H1 (cell line): ENCODE results near the gene TC2N. TPM values are rescaled to one million over a fixed set of nuclear protein-coding genes. Genes with fewer than 3 reads are reported as not detected.

Experiments
- CTCF ChIA-PET: fragments of 300-600 bp; sonication (Branson Sonifier 250); formaldehyde crosslinking; loops from one replicate; lab custom pipeline; 2021; ENCODE audit not compliant: partially characterized antibody; lab: Charles Lee
- POLR2A ChIA-PET: fragments of 300-600 bp; sonication (Branson Sonifier 250); formaldehyde crosslinking; loops from one replicate; lab custom pipeline; 2021; ENCODE audit warnings: inconsistent platforms; ENCODE audit not compliant: partially characterized antibody; lab: Charles Lee
- DNase-seq, 2 experiments: peaks; one replicate each; pipeline versions ENCODE4 v3.0.0 to v3.0.0-alpha.2; 2010 to 2022; ENCODE audit warnings: low spot score in 2 of 2, low read depth in 1 of 2, mixed read lengths in 1 of 2
- FAIRE-seq: peaks from 2 replicates; lab custom pipeline; 2011; peaks lifted over from hg19 to GRCh38; lab: Jason Lieb, UNC
- H2AFZ ChIP-seq: 2 replicates; pipeline ENCODE4 v1.8.1; 2012; ENCODE audit warnings: low read length, inconsistent platforms
- H2AK5ac ChIP-seq: 2 replicates; pipeline ENCODE4 v1.6.1; 2013; ENCODE audit warnings: low read depth, low read length
- H2BK120ac ChIP-seq: replicated peaks from 2 replicates; pipeline ENCODE3; 2013; ENCODE audit warnings: low read depth, low read length, inconsistent platforms
- H2BK12ac ChIP-seq: 2 replicates; pipeline ENCODE4 v1.6.1; 2013; ENCODE audit warnings: low read depth, low read length
- H2BK15ac ChIP-seq: 2 replicates; pipeline ENCODE4 v1.6.1; 2013; ENCODE audit warnings: low read length
- H2BK20ac ChIP-seq: 2 replicates; pipeline ENCODE4 v1.6.1; 2013; ENCODE audit warnings: low read length
- H2BK5ac ChIP-seq: 2 replicates; pipeline ENCODE4 v1.6.1; 2013; ENCODE audit warnings: low read depth, low read length
- H3K14ac ChIP-seq: 2 replicates; pipeline ENCODE4 v1.6.1; 2013; ENCODE audit warnings: inconsistent platforms; ENCODE audit not compliant: insufficient read length
- H3K18ac ChIP-seq: 2 replicates; pipeline ENCODE4 v1.6.1; 2013; ENCODE audit warnings: low read length; ENCODE audit errors: extremely low read depth
- H3K23ac ChIP-seq: 2 replicates; pipeline ENCODE4 v1.6.1; 2013; ENCODE audit warnings: inconsistent platforms; ENCODE audit not compliant: insufficient read length
- H3K23me2 ChIP-seq: 2 replicates; pipeline ENCODE4 v1.6.1; 2013; ENCODE audit warnings: low read depth, low read length
- H3K27ac ChIP-seq: 2 replicates; pipeline ENCODE4 v1.6.1; 2011; ENCODE audit warnings: low read depth, low read length, inconsistent platforms
- H3K27me3 ChIP-seq, 4 experiments: replicated peaks in 1 of 4; 1 replicate in 1 of 4; 2 replicates in 3 of 4; pipeline versions ENCODE4 v1.6.1 to v1.8.1; 2011 to 2013; ENCODE audit warnings: low read length in 3 of 4, mild to moderate bottlenecking in 3 of 4, inconsistent platforms in 2 of 4, mixed read lengths in 2 of 4, moderate library complexity in 1 of 4; ENCODE audit not compliant: control insufficient read depth in 3 of 4, insufficient read depth in 3 of 4; ENCODE audit errors: extremely low read depth in 1 of 4
- H3K36me3 ChIP-seq, 4 experiments: 2 replicates each; pipeline versions ENCODE4 v1.6.1 to v1.8.1; 2011 to 2013; ENCODE audit warnings: mild to moderate bottlenecking in 4 of 4, low read length in 3 of 4, moderate library complexity in 2 of 4, control low read depth in 1 of 4, inconsistent platforms in 1 of 4; ENCODE audit not compliant: insufficient read depth in 4 of 4, control insufficient read depth in 2 of 4
- H3K4ac ChIP-seq: replicated peaks from 2 replicates; pipeline ENCODE3; 2013; ENCODE audit warnings: low read length, low read depth, mixed read lengths, inconsistent platforms; ENCODE audit not compliant: insufficient read length
- H3K4me1 ChIP-seq, 4 experiments: replicated peaks in 1 of 4; 1 replicate in 1 of 4; 2 replicates in 3 of 4; pipeline versions ENCODE4 v1.6.1 to v1.8.1; 2011 to 2013; ENCODE audit warnings: low read length in 3 of 4, inconsistent platforms in 2 of 4, mixed read lengths in 1 of 4; ENCODE audit not compliant: insufficient read depth in 4 of 4, control insufficient read depth in 3 of 4
- H3K4me2 ChIP-seq, 2 experiments: 2 replicates each; pipeline versions ENCODE4 v1.6.1 to v1.8.1; 2011 to 2013; ENCODE audit warnings: low read depth in 2 of 2, low read length in 2 of 2, control low read depth in 1 of 2, inconsistent platforms in 1 of 2, mild to moderate bottlenecking in 1 of 2; ENCODE audit not compliant: insufficient read depth in 1 of 2
- H3K4me3 ChIP-seq, 4 experiments: fragments of 200-600, 300-600 bp in 1 of 4; sonication (generic), shearing (Covaris generic), sonication (Bioruptor Twin) in 1 of 4; 2 replicates each; pipeline versions ENCODE4 v1.5.1 to v1.8.1; 2011 to 2016; ENCODE audit warnings: low read length in 4 of 4, low read depth in 3 of 4, control low read depth in 2 of 4, inconsistent platforms in 2 of 4, mild to moderate bottlenecking in 2 of 4, mixed read lengths in 1 of 4, moderate library complexity in 1 of 4; ENCODE audit not compliant: insufficient read depth in 2 of 4; ENCODE audit errors: extremely low read depth in 1 of 4
- H3K56ac ChIP-seq: replicated peaks from 2 replicates; pipeline ENCODE3; 2013; ENCODE audit warnings: low read depth, mild to moderate bottlenecking, mixed read lengths, low read length, inconsistent platforms; ENCODE audit not compliant: insufficient read length
- H3K79me1 ChIP-seq: 2 replicates; pipeline ENCODE4 v1.6.1; 2013; ENCODE audit warnings: low read depth, low read length, control low read depth
- H3K79me2 ChIP-seq, 2 experiments: 2 replicates each; pipeline versions ENCODE4 v1.6.1 to v1.8.1; 2012 to 2013; ENCODE audit warnings: low read length in 2 of 2, mild to moderate bottlenecking in 2 of 2, inconsistent platforms in 1 of 2; ENCODE audit not compliant: insufficient read depth in 2 of 2, control insufficient read depth in 1 of 2
- H3K9ac ChIP-seq, 4 experiments: replicated peaks in 1 of 4; 1 replicate in 1 of 4; 2 replicates in 3 of 4; pipeline versions ENCODE4 v1.6.1 to v1.8.1; 2011 to 2013; ENCODE audit warnings: low read depth in 3 of 4, low read length in 3 of 4, control low read depth in 2 of 4, mild to moderate bottlenecking in 2 of 4, moderate library complexity in 2 of 4, inconsistent platforms in 1 of 4; ENCODE audit errors: extremely low read depth in 1 of 4
- H3K9me3 ChIP-seq, 2 experiments: 2 replicates each; pipeline versions ENCODE4 v1.6.1 to v1.8.1; 2012 to 2013; ENCODE audit warnings: mild to moderate bottlenecking in 2 of 2, moderate library complexity in 2 of 2, control low read depth in 1 of 2, inconsistent platforms in 1 of 2, low read depth in 1 of 2, low read length in 1 of 2, mixed read lengths in 1 of 2; ENCODE audit not compliant: insufficient read depth in 2 of 2
- H4K20me1 ChIP-seq, 2 experiments: replicated peaks in 1 of 2; 2 replicates each; pipeline versions ENCODE3 to v1.8.1; 2011 to 2013; ENCODE audit warnings: inconsistent platforms in 2 of 2, low read length in 2 of 2, mild to moderate bottlenecking in 1 of 2; ENCODE audit not compliant: insufficient read depth in 2 of 2, control insufficient read depth in 1 of 2
- H4K5ac ChIP-seq: 2 replicates; pipeline ENCODE4 v1.6.1; 2013; ENCODE audit warnings: low read length, low read depth, mixed read lengths, inconsistent platforms; ENCODE audit not compliant: insufficient read length
- H4K8ac ChIP-seq: 2 replicates; pipeline ENCODE4 v1.8.0; 2013; ENCODE audit warnings: mild to moderate bottlenecking, moderate library complexity, low read length, inconsistent platforms; ENCODE audit not compliant: insufficient read depth; ENCODE audit errors: extremely low read depth
- H4K91ac ChIP-seq: replicated peaks from 2 replicates; pipeline ENCODE3; 2013; ENCODE audit warnings: low read length, mixed read lengths, inconsistent platforms; ENCODE audit not compliant: insufficient read length
- CBX8 ChIP-seq: fragments of 300-800, 300-1000 bp; sonication (generic); IDR thresholded peaks from 2 replicates; pipeline ENCODE4 v1.7.1; 2016; ENCODE audit warnings: low read depth, low read length, borderline replicate concordance
- WGBS, 2 experiments: shearing (Covaris generic) in 1 of 2; methylation state at CpG; one replicate each; pipeline versions ENCODE4 v1.1.6 to v1.1.7; 2013 to 2015; ENCODE audit warnings: low lambda C conversion rate in 2 of 2, mixed read lengths in 2 of 2, inconsistent platforms in 1 of 2, low coverage in 1 of 2, missing lambda C conversion rate in 1 of 2; ENCODE audit not compliant: insufficient replicate concordance in 2 of 2, insufficient coverage in 1 of 2, insufficient read length in 1 of 2; ENCODE audit errors: extremely low coverage in 1 of 2, missing lambda C conversion rate in 1 of 2; 5-methylcytosine and 5-hydroxymethylcytosine counted together
- polyA plus RNA-seq, 7 experiments: library from polyadenylated mRNA; depleted of rRNA in 3 of 7; stranded (reverse) in 5 of 7; unstranded in 2 of 7; fragments of >200 nt in 5 of 7; fragments of 200-250 nt in 2 of 7; gene quantifications; 1 replicate in 5 of 7; 2 replicates in 1 of 7; 4 replicates in 1 of 7; pipeline versions ENCODE4 v1.2.1 to v1.2.3, GENCODE V29; 2011 to 2013; ENCODE audit warnings: missing spikeins in 2 of 7, mixed read lengths in 2 of 7
- total RNA-seq: library from RNA; stranded (reverse); fragmentation: NEBNext Ultra II Directional; extraction: Animal tissue kit (Norgen Biotek cat#: 25700); gene quantifications from 2 replicates; pipeline ENCODE4 v1.2.1, GENCODE V29; 2021

TC2N gene
- total and polyA plus RNA-seq, 2 of the 8 experiments (the other 6 are each of a cell fraction or from before 2014, with no cell fraction given), result 9.7 to 36.2 TPM

GRCh38 chr14:91885839-91886238 is 18.5 kb upstream of the TC2N start:
- H4K20me1 ChIP-seq, result no peaks in the 10 kb centered on the region
- CTCF ChIA-PET, result interaction anchor here (1.3 to 2.1 kb wide), 2 partner anchors 9 kb away, joined by 7 to 10 read pairs; no protein-coding TSS in a partner anchor
- no peak for TF ChIP-seq CBX8

More at GRCh38 chr14:91885839-91886238, 18.5 kb upstream of the TC2N start:
- Histone ChIP-seq H4K91ac (no peak overlapping the region), H3K56ac (no peak overlapping the region), H3K4me3 (no peak overlapping the region), H3K18ac (no peak overlapping the region), H3K27me3 (no peaks in the 10 kb centered on the region), H2AK5ac (no peak overlapping the region), H3K27ac (no peak overlapping the region), H3K23ac (no peak overlapping the region), H2BK120ac (no peak overlapping the region), H3K9ac (no peak overlapping the region), H3K4me2 (no peak overlapping the region), H3K14ac (no peak overlapping the region), H3K9me3 (no peaks in the 10 kb centered on the region), H2BK15ac (no peak overlapping the region), H2BK5ac (no peak overlapping the region), H4K8ac (no peak overlapping the region; the same call in 1 of the 2 replicates), H3K4ac (no peak overlapping the region), H3K79me1 (no peaks in the 10 kb centered on the region), H4K5ac (no peak overlapping the region), H3K36me3 (no peaks in the 10 kb centered on the region), H3K4me1 (no peaks in the 10 kb centered on the region; a peak in 1 of 7 replicates), H3K79me2 (no peaks in the 10 kb centered on the region), H3K23me2 (no peaks in the 10 kb centered on the region), H2BK12ac (no peak overlapping the region), H2AFZ (no peak overlapping the region), H2BK20ac (no peak overlapping the region)
- DNase-seq (no peak), FAIRE-seq (no peak)
- POLR2A ChIA-PET, result no interaction called here
- WGBS, 2 experiments, result 85% methylated on average over 4 of the region's 4 CpGs; no CpG with 5 or more reads in 1 of the 2 experiments
